ENCODE results near the gene NSUN2.

Gene NSUN2

GRCh38 chr5:6553972-6554371 is 78.9 kb downstream of the NSUN2 start:
- DNase-seq = no peak

- DNase-seq = no peak
These were observed 80.2 kb downstream of the NSUN2 start for GRCh38 chr5:6552612-6553011.

- DNase-seq = no peak
These were observed 80.9 kb downstream of the NSUN2 start for GRCh38 chr5:6551955-6552313.

DNA sequence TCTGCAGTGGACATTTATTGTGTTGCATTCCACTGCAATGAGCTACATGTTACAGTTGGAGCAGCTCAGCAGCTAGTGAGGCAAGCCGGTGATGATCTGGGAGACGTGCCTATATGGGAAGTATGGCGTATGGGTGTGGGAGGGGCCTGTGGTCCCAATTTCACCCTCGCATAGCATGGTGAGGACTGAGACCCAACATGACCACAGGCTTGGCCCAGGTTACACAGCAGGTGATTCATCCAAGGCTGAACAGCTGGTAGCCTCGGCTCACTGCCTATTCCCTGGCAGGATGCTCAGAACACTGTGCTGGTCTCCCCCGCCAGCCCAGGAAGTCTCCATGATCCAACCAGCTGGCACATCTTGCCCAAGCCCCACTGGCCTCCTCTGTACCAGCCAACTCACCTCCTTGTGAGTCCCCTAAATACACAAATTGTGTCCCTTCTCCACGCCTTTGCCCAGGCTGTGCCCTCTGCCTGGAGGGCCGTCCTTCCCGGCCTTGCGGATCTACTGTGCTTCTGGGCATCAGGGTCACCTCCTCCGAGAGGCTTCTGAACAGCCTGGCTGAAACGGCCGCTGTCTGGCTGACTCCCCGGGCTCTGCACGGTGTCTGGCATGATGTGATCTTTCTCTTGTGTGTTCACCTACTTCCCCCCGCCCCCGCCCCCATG is 81.4 kb downstream of the NSUN2 start:
- no peak for DNase-seq

DNA sequence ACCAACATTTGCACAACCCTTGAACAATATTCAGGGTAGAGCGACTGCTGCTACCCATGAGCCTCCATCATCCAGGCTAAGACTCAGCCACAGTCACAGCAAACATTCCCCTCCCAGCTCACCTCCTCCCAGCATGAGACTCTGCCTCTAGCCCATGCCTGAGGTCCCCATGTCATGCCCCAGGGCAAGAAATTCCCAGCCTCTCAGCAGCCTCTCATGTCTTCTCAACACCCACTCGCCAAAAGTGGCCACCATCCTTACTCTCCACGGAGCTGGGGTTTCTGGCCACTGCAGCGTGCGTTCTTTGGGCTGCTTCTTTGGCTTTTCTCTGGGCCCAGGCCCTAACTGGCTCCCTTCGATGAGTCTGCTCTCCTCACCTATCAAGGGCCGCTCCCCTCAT is 82.2 kb downstream of the NSUN2 start:
- DNase-seq = no peak
